Coronary artery (tissue), 2 donors: ENCODE measurements around the gene KCNA2.

Experiments used
- DNase-seq: peaks from one replicate; pipeline ENCODE4 v3.0.0-alpha.2; 2017; ENCODE audit warnings: low spot score
- H3K27ac ChIP-seq, 2 donors: fragments of 200-600 bp; sonication (generic); one replicate each; pipeline ENCODE4 v1.5.1; 2016 to 2019
- H3K4me3 ChIP-seq: fragments of 200-600 bp; sonication (generic); 2 replicates; pipeline ENCODE4 v1.5.1; 2016; ENCODE audit warnings: mild to moderate bottlenecking, moderate library complexity
- CTCF ChIP-seq: fragments of 200-600 bp; sonication (generic); IDR thresholded peaks from one replicate; pipeline ENCODE4 v1.5.1; 2019; ENCODE audit warnings: antibody characterized with exemption

The KCNA2 gene

GRCh38 chr1:110618668-110619067 is 12.5 kb upstream of the KCNA2 start:
- Histone ChIP-seq H3K27ac (no peak overlapping the region), H3K4me3 (no peak overlapping the region)
- no peak for DNase-seq
- TF ChIP-seq CTCF = no peak

GRCh38 chr1:110617589-110617988 is 11.4 kb upstream of the KCNA2 start:
- DNase-seq = no peak
- no peak for TF ChIP-seq CTCF
- no peak overlapping the region for H3K27ac ChIP-seq
- H3K4me3 ChIP-seq = no peak overlapping the region

- no peak for TF ChIP-seq CTCF
- H3K27ac ChIP-seq = no peak overlapping the region
- no peak overlapping the region for H3K4me3 ChIP-seq
- DNase-seq = no peak
These were observed 11.0 kb upstream of the KCNA2 start for GRCh38 chr1:110617116-110617515.

GRCh38 chr1:110616587-110616986 is 10.4 kb upstream of the KCNA2 start:
- no peak for DNase-seq
- no peak for TF ChIP-seq CTCF
- H3K4me3 ChIP-seq = no peak overlapping the region
- H3K27ac ChIP-seq = no peak overlapping the region

- H3K4me3 ChIP-seq = no peak overlapping the region
- no peak overlapping the region for H3K27ac ChIP-seq
- no peak for DNase-seq
- no peak for TF ChIP-seq CTCF
These were observed 9.5 kb upstream of the KCNA2 start for GRCh38 chr1:110615548-110616130.

- no peak for DNase-seq
- H3K27ac ChIP-seq = no peak overlapping the region
- H3K4me3 ChIP-seq = no peak overlapping the region
- TF ChIP-seq CTCF = no peak
These were observed 6.0 kb upstream of the KCNA2 start for GRCh38 chr1:110612060-110612745.

- DNase-seq = no peak
- H3K27ac ChIP-seq = no peak overlapping the region
- TF ChIP-seq CTCF = no peak
- H3K4me3 ChIP-seq = no peak overlapping the region
These were observed 4.6 kb upstream of the KCNA2 start for GRCh38 chr1:110610696-110611286.
